ENCODE measurements around the gene NXN.
"Not testable (repeated sequence)": the region's sequence is repeated elsewhere in the genome, so short reads cannot be mapped to it uniquely, and the experiment has no call there.

The NXN gene

GRCh38 chr17:924306-924705 lies 55.3 kb downstream of the NXN start:
- in situ Hi-C loops (cut with MboI; ENCODE audit: low sequenced_read_pairs), result not testable (repeated sequence)

GRCh38 chr17:923633-924032 lies 55.9 kb downstream of the NXN start:
- in situ Hi-C loops (cut with MboI; ENCODE audit: low sequenced_read_pairs), result no loop called here

DNA sequence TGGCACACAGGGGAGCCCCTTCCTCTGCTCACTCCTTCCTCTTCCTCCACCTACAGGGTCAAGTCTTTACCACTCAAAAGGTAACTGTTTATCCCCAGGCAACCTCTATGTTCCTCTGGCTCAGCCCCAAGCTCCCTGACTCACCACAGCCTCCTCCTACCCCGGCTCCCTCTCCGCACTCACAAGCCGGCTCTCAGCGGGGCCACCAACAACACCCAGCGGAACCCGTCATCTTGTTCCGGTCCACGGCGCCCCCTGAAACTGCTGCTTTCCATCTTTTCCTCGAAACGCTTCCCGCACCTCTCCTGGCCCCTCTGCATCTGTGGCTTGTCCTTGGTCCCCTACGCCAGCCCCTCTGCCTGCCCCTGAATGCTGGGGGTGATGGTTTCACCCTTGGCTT lies 58.4 kb downstream of the NXN start:
- in situ Hi-C loops (cut with MboI; ENCODE audit: low sequenced_read_pairs), result no loop called here

GRCh38 chr17:920190-920589 lies 59.4 kb downstream of the NXN start:
- in situ Hi-C loops (cut with MboI; ENCODE audit: low sequenced_read_pairs), result no loop called here

DNA sequence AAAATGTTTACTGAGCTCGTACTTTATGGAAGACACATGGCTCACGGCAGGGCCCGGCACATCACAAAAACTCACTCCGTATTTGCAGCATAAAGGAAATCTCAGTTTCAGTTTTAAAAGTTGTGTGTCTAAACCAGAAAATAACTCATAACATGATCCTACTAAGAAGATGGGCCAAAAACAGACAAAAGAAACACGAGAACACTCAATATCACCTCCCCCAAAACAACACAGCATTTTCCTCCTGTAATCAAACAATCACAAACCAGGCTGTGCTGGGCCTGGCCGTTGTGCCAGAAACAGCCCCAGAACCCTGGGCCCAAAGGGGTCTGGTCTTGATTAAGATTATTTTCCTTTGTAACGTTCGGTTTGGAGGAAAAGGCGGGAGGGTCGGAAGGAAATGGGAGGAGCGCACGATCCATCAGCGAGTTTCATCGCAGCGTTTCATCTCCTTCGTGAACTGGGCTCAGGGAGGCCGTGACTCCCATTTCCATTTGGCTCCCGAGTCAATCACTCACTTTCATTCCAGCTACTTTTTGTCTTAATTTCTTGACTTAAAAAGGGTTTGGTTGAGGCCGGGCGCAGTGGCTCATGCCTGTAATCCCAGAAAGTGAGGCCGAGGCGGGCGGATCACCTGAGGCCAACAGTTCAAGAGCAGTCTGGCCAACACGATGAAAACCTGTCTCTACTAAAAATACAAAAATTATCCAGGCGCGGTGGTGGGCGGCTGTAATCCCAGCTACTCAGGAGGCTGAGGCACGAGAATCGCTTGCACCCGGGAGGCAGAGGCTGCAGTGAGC lies 61.4 kb downstream of the NXN start:
- in situ Hi-C loops (cut with MboI; ENCODE audit: low sequenced_read_pairs), result no loop called here

DNA sequence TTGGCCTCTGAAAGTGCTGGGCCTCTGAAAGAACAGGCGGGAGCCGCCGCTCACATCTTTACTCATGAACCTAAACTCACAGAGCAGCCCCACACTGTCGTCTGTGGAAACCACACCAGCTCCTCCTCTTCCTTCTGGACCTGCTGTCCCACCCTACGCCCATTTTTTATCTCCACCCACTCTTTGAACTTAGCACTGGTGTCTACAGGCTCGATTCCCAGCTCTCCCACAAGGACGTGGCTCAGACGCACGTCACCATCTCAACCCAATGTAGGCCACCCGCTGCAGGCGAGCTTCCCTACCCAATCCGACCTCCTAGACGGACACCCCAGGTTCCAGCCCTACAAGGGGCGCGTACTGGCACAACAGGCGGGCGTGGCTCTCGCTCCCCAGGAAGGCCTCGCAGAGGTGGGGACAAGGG lies 62.2 kb downstream of the NXN start:
- in situ Hi-C loops (cut with MboI; ENCODE audit: low sequenced_read_pairs), result no loop called here

DNA sequence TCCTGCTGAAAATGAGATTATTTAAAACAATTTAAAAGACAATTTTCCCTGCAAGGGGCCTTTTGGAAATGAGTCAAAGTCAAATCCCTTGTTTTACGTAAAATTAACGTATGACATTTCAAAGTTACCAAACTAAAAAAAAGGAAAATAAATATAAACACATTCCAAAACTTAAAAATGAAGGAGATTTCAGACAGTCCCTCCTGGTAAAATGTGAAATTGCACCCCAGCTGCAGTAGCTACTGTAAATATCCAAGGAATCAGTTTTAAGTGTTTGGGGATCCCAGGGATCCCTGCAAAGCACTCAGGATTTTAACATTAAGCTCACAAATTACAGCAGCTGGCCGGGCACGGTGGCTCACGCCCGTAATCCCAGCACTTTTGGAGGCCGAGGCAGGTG lies 63.3 kb downstream of the NXN start:
- in situ Hi-C loops (cut with MboI; ENCODE audit: low sequenced_read_pairs), result no loop called here

DNA sequence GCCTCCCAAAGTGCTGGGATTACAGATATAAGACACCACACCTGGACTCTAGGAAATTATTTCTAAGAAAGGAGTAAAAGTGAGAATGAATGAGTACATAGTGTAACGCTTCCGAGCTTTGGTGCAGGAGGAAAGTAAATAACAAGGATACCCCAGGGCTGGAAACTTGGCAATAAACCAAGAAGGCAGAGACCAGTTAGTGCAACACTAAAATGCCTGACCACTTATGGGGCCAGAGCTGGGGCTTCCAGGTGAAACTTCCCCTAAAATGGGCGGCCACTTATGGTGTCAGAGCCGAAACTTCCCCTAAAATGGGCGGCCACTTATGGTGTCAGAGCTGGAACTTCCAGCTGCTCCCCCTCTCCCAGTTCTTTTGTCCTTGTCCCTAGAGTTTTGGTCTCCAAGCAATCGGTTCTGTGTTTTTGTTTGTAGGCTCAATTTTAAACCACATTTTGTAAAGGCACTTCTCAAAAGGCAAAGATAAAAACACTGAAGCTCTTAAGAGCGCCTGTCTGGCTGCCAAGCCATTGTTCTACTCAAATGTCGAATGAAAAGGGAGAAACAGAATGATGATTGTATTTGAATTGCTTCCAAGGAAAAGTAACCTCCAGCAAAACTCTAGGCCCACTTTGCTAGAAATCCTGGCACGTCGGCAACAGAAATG lies 63.9 kb downstream of the NXN start:
- in situ Hi-C loops (cut with MboI; ENCODE audit: low sequenced_read_pairs), result no loop called here

DNA sequence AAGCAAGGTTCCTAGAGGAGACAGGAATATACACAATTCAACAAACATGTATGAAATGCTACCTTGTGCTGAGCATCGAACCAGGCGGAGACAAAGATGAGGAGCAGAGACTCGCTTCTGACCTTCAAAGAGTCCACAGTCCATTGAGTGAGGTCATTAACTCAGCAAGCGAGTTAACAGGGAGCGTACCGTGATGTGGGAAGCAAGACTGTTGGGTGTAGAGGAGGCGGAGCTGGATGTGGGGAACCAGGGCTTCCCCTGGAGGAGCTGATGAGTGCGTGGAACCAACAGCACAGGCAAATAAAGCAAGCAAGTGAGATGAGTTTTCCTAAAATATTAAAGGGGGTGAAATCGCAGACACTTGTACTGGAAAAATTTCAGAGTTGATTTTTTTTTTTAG lies 65.0 kb downstream of the NXN start:
- in situ Hi-C loops (cut with MboI; ENCODE audit: low sequenced_read_pairs), result no loop called here

- in situ Hi-C loops (cut with MboI; ENCODE audit: low sequenced_read_pairs), result no loop called here
These were observed 66.4 kb downstream of the NXN start for GRCh38 chr17:913207-913606.

DNA sequence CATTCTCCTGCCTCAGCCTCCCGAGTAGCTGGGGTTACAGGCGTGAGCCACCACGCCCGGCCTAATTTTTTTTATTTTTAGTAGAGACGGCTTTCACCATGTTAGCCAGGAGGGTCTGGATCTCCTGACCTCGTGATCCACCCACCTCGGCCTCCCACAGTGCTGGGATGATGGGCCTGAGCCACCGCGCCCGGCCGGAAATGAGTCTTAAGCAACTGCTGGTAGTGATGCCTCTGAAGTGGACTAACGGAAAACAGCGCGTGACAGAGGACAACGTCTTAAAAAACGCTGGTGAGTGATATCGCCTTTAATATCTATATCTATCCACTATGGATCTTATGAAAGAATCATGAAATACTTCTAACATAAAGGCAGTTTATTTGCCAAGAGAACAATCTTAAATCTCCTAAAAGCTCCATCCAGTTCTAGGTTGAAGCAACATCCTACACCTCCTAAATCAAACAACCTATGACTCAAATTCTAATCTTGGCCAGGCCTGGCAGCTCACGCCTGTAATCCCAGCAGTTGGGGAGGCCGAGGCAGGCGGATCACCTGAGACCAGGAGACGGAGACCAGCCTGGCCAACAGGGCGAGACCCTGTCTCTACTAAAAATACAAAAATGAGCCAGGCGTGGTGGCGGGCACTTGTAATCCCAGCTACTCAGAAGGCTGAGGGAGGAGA lies 69.8 kb downstream of the NXN start:
- in situ Hi-C loops (cut with MboI; ENCODE audit: low sequenced_read_pairs), result no loop called here

- in situ Hi-C loops (cut with MboI; ENCODE audit: low sequenced_read_pairs), result no loop called here
These were observed 71.9 kb downstream of the NXN start for GRCh38 chr17:907725-908124.

DNA sequence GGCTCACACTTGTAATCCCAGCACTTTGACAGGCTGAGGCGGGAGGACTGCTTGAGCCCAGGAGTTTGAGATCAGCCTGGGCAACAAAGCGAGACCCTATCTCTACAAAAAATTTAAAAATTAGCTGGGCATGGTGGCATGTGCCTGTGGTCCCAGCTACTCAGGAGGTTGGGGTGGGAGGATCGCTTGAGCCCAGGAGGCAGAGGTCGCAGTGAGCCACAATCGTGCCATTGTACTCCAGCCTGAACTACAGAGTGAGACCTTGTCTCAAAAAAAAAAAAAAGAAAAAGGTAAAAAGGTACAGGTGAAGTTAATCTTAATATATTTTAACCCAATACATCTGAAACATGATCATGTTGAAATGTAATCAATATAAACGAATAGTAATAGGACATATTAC lies 73.9 kb downstream of the NXN start:
- in situ Hi-C loops (cut with MboI; ENCODE audit: low sequenced_read_pairs), result not testable (repeated sequence)

- in situ Hi-C loops (cut with MboI; ENCODE audit: low sequenced_read_pairs), result no loop called here
These were observed 75.7 kb downstream of the NXN start for GRCh38 chr17:903691-904481.

DNA sequence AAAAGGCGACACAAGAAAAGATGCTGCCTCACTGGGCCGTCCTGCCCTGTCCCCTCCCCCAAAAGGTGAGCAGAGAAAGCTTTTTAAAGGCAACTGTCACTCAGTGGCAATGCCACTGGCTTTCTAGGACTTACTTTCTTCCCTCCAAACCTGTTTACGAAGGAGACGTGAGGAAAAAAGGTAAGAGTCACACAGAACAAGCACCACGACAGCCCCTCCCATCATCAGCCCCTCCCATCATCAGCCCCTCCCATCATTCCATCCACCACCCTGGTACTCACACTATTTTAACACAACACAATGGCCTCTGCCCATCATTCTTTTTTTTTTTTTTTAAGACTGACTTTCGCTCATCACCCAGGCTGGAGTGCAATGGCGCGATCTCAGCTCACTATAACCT lies 77.1 kb downstream of the NXN start:
- in situ Hi-C loops (cut with MboI; ENCODE audit: low sequenced_read_pairs), result no loop called here

GRCh38 chr17:901964-902363 lies 77.6 kb downstream of the NXN start:
- in situ Hi-C loops (cut with MboI; ENCODE audit: low sequenced_read_pairs), result no loop called here

GRCh38 chr17:901191-901950 lies 78.2 kb downstream of the NXN start:
- in situ Hi-C loops (cut with MboI; ENCODE audit: low sequenced_read_pairs), result no loop called here

GRCh38 chr17:900336-900934 lies 79.1 kb downstream of the NXN start:
- in situ Hi-C loops (cut with MboI; ENCODE audit: low sequenced_read_pairs), result no loop called here

GRCh38 chr17:897970-898619 lies 81.5 kb downstream of the NXN start:
- in situ Hi-C loops (cut with MboI; ENCODE audit: low sequenced_read_pairs), result no loop called here
